ENCODE measurements around the gene OR2L3. TPM values are rescaled to one million over a fixed set of nuclear protein-coding genes. Genes with fewer than 3 reads are reported as not detected.

Gene OR2L3, protein sequence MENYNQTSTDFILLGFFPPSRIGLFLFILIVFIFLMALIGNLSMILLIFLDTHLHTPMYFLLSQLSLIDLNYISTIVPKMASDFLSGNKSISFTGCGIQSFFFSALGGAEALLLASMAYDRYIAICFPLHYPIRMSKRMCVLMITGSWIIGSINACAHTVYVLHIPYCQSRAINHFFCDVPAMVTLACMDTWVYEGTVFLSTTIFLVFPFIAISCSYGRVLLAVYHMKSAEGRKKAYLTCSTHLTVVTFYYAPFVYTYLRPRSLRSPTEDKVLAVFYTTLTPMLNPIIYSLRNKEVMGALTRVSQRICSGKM
- total RNA-seq, result under 1 TPM in 1 of 2 experiments, not detected in 1; 0.27 TPM
- not detected for polyA plus RNA-seq
- 0 to 0.36 (median 0) reads per million in 6 experiments for total RNA-seq

DNA sequence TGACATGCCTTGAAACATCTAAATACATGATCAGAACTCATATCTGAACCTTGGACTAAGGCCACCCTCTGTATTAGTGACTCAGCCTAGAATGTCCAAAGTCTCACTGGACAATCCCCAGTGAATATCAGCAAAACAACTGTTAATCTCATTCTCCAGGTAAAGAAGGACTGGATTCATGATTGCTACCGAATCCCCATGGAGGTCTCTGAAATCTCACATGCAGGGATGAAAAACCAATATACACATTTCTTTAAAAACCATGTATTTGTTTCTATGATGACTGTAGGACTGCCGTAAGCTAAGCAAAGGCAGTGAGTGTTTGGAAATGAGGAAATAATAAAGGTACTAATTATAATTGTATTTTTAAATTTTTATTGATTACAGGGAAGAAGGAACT, at the start of gene OR2L3:
TSS of gene OR2L3 (plus strand) at position 301 of the 400 bp plus-strand sequence. CDS start 13,846 bp downstream, outside the sequence.
- H3K4me3 Mint-ChIP-seq, result no peak within 1 kb of the TSS
- no peaks in the 10 kb centered on the region for H3K4me1 Mint-ChIP-seq
- no peak for ATAC-seq
- peaks cover 11 to 43% (median 19%) of the 10 kb centered on the region in 9 donors for H3K9me3 Mint-ChIP-seq
- H3K36me3 Mint-ChIP-seq, result peaks cover 0 to 12% (median 3%) of the 10 kb centered on the region in 3 donors
- no peaks in the 10 kb centered on the region for H3K27me3 Mint-ChIP-seq
- DNase-seq, result no peak
- no peak within 1 kb of the TSS for H3K27ac Mint-ChIP-seq
- POLR2A ChIA-PET, result no interaction called here

DNA sequence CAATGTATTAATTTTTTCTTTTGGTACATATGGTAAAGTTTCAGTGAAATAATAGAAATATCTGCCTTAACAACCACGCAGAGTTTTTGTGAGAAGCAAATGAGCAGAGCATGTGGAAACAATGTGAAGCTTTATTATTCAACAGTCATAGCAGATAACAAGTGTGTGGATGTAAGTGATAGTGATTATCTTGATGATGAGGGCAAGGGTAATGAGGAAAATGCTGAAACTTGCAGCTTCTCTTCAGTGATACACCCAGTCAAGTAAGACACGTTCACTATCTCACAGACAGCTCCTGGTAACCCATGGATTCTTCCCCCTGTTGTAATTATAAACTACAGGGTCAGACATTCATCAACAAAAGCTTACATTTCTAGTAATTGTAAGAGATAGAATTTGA, 47.8 kb upstream of the OR2L3 start:
- H3K4me3 Mint-ChIP-seq, result no peak overlapping the region

DNA sequence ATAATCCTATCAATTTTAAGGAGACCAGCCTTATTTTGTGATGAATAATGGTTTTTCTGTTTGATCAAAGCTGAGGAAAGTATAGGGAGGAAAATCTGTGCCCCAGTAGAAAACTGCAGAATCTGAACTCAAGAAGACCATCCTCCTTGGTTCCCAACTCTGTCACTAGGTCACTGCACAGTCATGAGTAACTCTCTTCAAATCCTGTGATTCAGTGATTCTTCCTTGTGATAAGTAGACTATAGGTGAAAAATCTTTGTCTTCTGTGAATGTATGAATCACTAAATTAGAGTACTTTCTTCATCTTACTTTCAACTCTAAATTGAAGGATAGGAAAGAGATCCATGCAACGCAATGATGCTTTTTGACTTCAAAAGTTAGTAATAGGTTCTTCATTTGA, 46.5 kb upstream of the OR2L3 start:
- H3K36me3 Mint-ChIP-seq, result peaks cover 0 to 27% (median 9%) of the 10 kb centered on the region in 3 donors
- POLR2A ChIA-PET, result no interaction called here
- H3K27ac Mint-ChIP-seq, result no peak overlapping the region
- no peaks in the 10 kb centered on the region for H3K27me3 Mint-ChIP-seq
- H3K9me3 Mint-ChIP-seq, result peaks cover 0 to 10% (median under 1%) of the 10 kb centered on the region in 9 donors
- ATAC-seq (no peak), DNase-seq (no peak)
- no peak overlapping the region for H3K4me3 Mint-ChIP-seq
- no peaks in the 10 kb centered on the region for H3K4me1 Mint-ChIP-seq

More for the DNA sequence above, 47.8 kb upstream of the OR2L3 start:
- POLR2A ChIA-PET, result no interaction called here
- no peaks in the 10 kb centered on the region for H3K4me1 Mint-ChIP-seq
- no peak for DNase-seq
- H3K27ac Mint-ChIP-seq, result no peak overlapping the region
- peaks cover 0 to 12% (median 0%) of the 10 kb centered on the region in 9 donors for H3K9me3 Mint-ChIP-seq
- peaks cover 0 to 21% (median 7%) of the 10 kb centered on the region in 3 donors for H3K36me3 Mint-ChIP-seq
- H3K27me3 Mint-ChIP-seq, result no peaks in the 10 kb centered on the region
- no peak for ATAC-seq

DNA sequence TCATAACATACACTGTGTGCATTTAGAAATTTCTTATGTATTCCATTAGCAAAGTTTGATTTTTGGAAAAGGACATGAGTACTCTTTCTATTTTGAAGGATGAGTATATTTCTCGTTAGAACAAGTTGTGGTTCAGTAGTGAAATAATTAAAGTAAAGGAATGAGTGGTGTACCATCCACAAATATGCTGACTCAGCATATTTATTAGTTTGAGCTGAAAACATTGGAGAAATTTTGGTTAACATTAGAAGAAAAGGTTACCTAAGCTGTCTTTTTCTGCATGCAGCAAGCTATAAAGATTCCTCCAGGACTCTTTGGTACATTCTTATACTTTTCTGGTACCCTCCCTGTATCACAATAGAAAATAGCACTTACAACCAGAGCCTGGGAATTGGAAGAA, 38.9 kb upstream of the OR2L3 start:
- ATAC-seq, result no peak
- POLR2A ChIA-PET, result no interaction called here

DNA sequence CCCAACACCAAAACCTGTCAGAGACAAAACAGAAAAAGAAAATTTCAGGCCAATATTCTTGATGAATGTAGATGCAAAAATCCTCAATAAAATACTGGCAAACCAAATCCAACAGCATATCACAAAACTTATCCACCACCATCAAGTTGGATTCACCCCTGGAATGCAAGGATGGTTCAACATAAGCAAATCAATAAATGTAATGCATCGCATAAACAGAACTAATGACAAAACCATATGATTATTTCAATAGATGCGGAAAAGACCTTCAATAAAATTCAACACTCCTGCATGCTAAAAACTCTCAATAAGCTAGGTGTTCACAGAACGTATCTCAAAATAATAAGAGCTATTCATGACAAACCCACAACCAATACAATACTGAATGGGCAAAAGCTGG, 37.0 kb upstream of the OR2L3 start:
- no peak overlapping the region for H3K4me3 Mint-ChIP-seq
- H3K36me3 Mint-ChIP-seq, result peaks cover 0 to 46% (median 44%) of the 10 kb centered on the region in 3 donors
- ATAC-seq (no peak), DNase-seq (no peak)
- no peaks in the 10 kb centered on the region for H3K4me1 Mint-ChIP-seq
- peaks cover 14 to 68% (median 40%) of the 10 kb centered on the region in 9 donors for H3K9me3 Mint-ChIP-seq
- POLR2A ChIA-PET, result no interaction called here
- no peak overlapping the region for H3K27ac Mint-ChIP-seq
- H3K27me3 Mint-ChIP-seq, result no peaks in the 10 kb centered on the region

More for the DNA sequence above, 38.9 kb upstream of the OR2L3 start:
- H3K4me1 Mint-ChIP-seq, result no peaks in the 10 kb centered on the region
- peaks cover 14 to 77% (median 46%) of the 10 kb centered on the region in 9 donors for H3K9me3 Mint-ChIP-seq
- no peak for DNase-seq
- H3K27me3 Mint-ChIP-seq, result no peaks in the 10 kb centered on the region
- no peak overlapping the region for H3K4me3 Mint-ChIP-seq
- no peak overlapping the region for H3K27ac Mint-ChIP-seq
- peaks cover 0 to 56% (median 52%) of the 10 kb centered on the region in 3 donors for H3K36me3 Mint-ChIP-seq

DNA sequence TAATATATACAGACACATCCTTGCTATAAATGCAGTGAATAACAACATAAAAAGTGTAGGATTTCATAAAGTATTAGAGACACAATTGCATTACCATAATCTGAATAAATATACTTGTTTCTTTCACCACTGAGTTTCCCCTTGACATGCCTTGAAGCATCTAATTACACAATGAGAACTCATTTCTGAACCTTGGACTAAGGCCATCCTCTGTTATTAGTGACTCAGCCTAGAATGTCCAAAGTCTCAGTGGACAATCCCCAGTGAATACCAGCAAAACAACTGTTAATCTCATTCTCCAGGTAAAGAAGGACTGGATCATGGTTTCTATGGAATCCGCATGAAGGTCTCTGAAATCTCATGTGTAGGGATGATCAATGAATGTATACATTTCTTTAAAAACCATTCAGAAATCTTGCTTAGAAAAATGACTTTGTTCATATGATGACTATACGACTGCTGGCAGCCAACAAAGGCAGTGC, 33.4 kb upstream of the OR2L3 start, which contains the start of gene OR2L5:
TSS of gene OR2L5 (plus strand) at position 432 of the 482 bp plus-strand sequence. CDS start 8,288 bp downstream, outside the sequence.
- Mint-ChIP-seq H3K27me3 (no peaks in the 10 kb centered on the region), H3K36me3 (peaks cover 0 to 40% (median 34%) of the 10 kb centered on the region in 3 donors), H3K4me1 (no peaks in the 10 kb centered on the region), H3K9me3 (peaks cover 10 to 53% (median 38%) of the 10 kb centered on the region in 9 donors), H3K27ac (no peak within 1 kb of the TSS), H3K4me3 (no peak within 1 kb of the TSS)
- DNase-seq (no peak), ATAC-seq (no peak)
- POLR2A ChIA-PET, result no interaction called here

DNA sequence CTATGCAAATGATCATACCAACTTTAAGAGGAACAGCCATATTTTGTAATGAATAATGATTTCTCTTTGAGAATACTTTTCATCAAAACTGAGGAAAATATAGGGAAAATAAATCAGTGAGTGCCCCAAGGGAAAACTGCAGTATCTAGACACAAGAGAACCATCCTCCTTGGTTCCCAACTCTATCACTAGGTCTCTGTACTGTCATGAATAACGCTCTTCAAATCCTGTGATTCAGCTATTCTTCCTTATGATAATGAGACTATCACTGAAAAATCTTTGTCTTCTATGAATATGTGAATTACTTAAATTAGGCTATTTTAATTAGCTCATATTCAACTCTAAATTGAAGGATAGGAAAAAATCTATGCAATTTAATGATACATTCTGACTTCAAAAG, 30.8 kb upstream of the OR2L3 start:
- DNase-seq (no peak), ATAC-seq (no peak)
- H3K4me3 Mint-ChIP-seq, result no peak overlapping the region
- H3K4me1 Mint-ChIP-seq, result no peaks in the 10 kb centered on the region
- H3K27ac Mint-ChIP-seq, result no peak overlapping the region
- H3K36me3 Mint-ChIP-seq, result peaks cover 0 to 25% (median 15%) of the 10 kb centered on the region in 3 donors
- H3K27me3 Mint-ChIP-seq, result no peaks in the 10 kb centered on the region
- peaks cover 5 to 27% (median 16%) of the 10 kb centered on the region in 9 donors for H3K9me3 Mint-ChIP-seq
- POLR2A ChIA-PET, result no interaction called here

DNA sequence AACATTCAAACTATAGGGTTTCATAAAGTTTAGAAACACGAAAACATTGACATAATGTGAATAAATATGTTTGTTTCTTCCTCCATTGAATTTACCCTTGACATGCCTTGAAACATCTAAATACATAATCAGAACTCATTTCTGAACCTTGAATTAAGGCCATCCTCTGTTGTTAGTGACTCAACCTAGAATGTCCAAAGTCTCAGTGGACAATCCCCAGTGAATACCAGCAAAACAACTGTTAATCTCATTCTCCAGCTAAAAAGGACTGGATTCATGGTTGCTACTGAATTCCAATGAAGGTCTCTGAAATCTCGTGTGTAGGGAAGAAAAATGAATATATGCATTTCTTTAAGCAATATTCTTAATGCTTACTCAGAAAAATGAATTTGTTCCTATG, 16.9 kb upstream of the OR2L3 start, which contains the start of gene OR2L2:
TSS of gene OR2L2 (plus strand) at position 301 of the 400 bp plus-strand sequence. CDS start 8,198 bp downstream, outside the sequence.
- no peak for ATAC-seq
- no peaks in the 10 kb centered on the region for H3K4me1 Mint-ChIP-seq
- no peak for DNase-seq
- POLR2A ChIA-PET, result no interaction called here
- H3K27me3 Mint-ChIP-seq, result no peaks in the 10 kb centered on the region
- H3K9me3 Mint-ChIP-seq, result peaks cover 0 to 41% (median 24%) of the 10 kb centered on the region in 9 donors
- H3K27ac Mint-ChIP-seq, result no peak within 1 kb of the TSS
- peaks cover 0 to 31% (median 17%) of the 10 kb centered on the region in 3 donors for H3K36me3 Mint-ChIP-seq
- H3K4me3 Mint-ChIP-seq, result no peak within 1 kb of the TSS

DNA sequence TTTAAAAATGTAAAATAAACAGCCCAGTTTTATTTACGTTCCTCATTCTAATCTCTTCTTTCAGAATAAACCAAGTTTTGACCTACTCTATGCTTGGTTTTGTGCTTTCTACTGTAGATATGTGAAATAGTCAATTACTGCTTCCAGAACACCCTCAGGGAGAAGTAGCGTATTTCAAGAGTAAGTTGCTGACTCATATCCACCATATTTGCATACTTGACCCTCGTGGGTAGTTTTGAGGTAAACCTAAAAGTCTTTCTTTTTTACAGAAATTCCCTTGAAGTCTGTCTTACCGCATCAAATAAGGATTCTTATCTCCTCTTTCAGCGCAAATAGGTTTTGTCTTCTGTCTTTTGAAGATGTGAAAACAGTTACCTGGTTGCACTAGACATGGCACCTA, 1.4 kb upstream of the OR2L3 start:
- peaks cover 0 to 19% (median 4%) of the 10 kb centered on the region in 3 donors for H3K36me3 Mint-ChIP-seq
- ATAC-seq, result no peak
- POLR2A ChIA-PET, result no interaction called here
- no peak overlapping the region for H3K4me3 Mint-ChIP-seq
- H3K4me1 Mint-ChIP-seq, result no peaks in the 10 kb centered on the region
- H3K27me3 Mint-ChIP-seq, result no peaks in the 10 kb centered on the region
- DNase-seq, result no peak
- H3K9me3 Mint-ChIP-seq, result peaks cover 11 to 44% (median 27%) of the 10 kb centered on the region in 9 donors
- no peak overlapping the region for H3K27ac Mint-ChIP-seq

DNA sequence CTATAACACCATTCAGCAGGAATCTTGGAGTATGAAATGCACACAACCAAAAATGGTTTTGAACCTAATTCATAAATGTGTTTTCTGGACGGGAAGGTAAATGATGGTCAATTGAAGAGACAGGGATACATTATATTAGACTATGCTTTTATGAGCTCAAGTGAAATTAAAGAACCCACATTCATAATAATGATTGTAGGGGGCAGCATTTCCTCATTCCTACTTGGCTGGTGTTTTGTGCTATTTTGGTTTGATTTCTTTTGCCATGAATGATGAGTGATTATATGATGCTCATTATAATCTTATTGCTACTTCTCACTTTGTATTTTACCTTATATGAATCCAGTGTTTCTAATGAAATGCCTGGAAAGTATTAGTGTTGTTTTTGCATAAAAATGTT, 372 bp downstream of the OR2L3 start:
- H3K27ac Mint-ChIP-seq, result no peak overlapping the region
- POLR2A ChIA-PET, result no interaction called here
- ATAC-seq, result no peak
- no peaks in the 10 kb centered on the region for H3K4me1 Mint-ChIP-seq
- no peak for DNase-seq
- no peak overlapping the region for H3K4me3 Mint-ChIP-seq
- no peaks in the 10 kb centered on the region for H3K27me3 Mint-ChIP-seq
- H3K9me3 Mint-ChIP-seq, result peaks cover 11 to 43% (median 19%) of the 10 kb centered on the region in 9 donors
- peaks cover 0 to 12% (median 3%) of the 10 kb centered on the region in 3 donors for H3K36me3 Mint-ChIP-seq

DNA sequence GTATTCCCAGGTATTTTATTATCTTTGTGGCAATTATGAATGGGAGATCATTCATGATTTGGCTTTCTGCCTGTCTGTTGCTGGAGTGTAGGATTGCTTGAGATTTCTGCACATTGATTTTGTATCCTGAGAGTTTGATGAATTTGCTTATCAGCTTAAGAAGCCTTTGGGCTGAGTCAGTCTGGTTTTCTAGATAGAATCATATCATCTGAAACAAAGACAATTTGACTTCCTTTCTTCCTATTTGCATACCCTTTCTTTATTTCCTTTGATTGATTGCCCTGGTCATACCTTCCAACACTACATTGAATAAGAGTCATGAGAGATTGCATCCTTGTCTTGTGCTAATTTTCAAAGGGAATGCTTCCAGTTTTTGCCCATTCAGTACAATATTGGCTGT, 8.0 kb downstream of the OR2L3 start:
- POLR2A ChIA-PET, result no interaction called here
- peaks cover 0 to 14% (median 6%) of the 10 kb centered on the region in 3 donors for H3K36me3 Mint-ChIP-seq
- no peak overlapping the region for H3K27ac Mint-ChIP-seq
- DNase-seq (no peak), ATAC-seq (no peak)
- H3K27me3 Mint-ChIP-seq, result peaks cover 0 to 4% (median 0%) of the 10 kb centered on the region in 5 donors
- peaks cover 0 to 53% (median 19%) of the 10 kb centered on the region in 9 donors for H3K9me3 Mint-ChIP-seq
- H3K4me1 Mint-ChIP-seq, result no peaks in the 10 kb centered on the region
- H3K4me3 Mint-ChIP-seq, result no peak overlapping the region

DNA sequence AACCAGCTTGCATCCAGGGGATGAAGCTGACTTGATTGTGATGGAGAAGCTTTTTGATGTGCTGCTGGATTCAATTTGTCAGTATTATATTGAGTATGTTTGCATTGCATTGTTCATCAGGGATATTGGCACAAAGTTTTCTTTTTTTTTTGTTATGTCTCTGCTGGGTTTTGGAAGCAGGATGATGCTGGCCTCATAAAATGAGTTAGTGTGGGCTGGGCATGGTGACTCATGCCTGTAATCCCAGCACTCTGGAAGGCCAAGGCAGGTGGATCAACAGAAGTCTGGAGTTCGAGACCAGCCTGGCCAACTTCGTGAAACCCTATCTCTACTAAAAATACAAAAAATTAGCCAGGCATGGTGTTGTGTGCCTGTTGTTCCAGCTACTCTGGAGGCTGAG, 8.6 kb downstream of the OR2L3 start:
- Mint-ChIP-seq H3K9me3 (peaks cover 0 to 53% (median 19%) of the 10 kb centered on the region in 9 donors), H3K4me1 (no peaks in the 10 kb centered on the region), H3K27me3 (peaks cover 0 to 4% (median 0%) of the 10 kb centered on the region in 5 donors), H3K36me3 (peaks cover 0 to 14% (median 6%) of the 10 kb centered on the region in 3 donors), H3K4me3 (no peak overlapping the region), H3K27ac (no peak overlapping the region)
- DNase-seq (no peak), ATAC-seq (no peak)
- POLR2A ChIA-PET, result no interaction called here

DNA sequence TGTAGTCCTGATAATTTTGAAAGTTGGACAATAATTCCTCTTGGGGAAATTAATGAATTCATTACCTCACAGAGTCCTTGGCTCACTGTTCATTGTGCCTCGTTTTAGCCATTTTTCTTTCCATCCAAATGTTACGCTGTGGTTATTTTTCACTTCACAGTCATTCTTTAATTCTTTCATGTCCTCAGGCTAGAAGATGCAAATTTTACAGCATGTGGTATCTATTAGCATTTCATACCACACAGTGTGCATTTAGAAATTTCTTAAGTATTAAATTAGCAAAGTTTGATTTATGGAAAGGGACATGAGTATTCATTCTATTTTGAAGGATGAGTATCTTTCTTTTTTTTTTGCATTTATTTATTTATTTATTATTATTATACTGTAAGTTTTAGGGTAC, 18.4 kb downstream of the OR2L3 start:
- H3K4me1 Mint-ChIP-seq, result no peaks in the 10 kb centered on the region
- H3K4me3 Mint-ChIP-seq, result no peak overlapping the region
- H3K27ac Mint-ChIP-seq, result no peak overlapping the region
- peaks cover 0 to 2% (median 0%) of the 10 kb centered on the region in 5 donors for H3K27me3 Mint-ChIP-seq
- DNase-seq (no peak), ATAC-seq (no peak)
- POLR2A ChIA-PET, result no interaction called here
- H3K36me3 Mint-ChIP-seq, result peaks cover 0 to 23% (median 11%) of the 10 kb centered on the region in 3 donors
- H3K9me3 Mint-ChIP-seq, result peaks cover 3 to 44% (median 13%) of the 10 kb centered on the region in 9 donors
